HepG2 (cell line): Measurements from ENCODE around the gene FERMT2. TPM values are rescaled to one million over a fixed set of nuclear protein-coding genes. Genes with fewer than 3 reads are reported as not detected.

ENCODE experiments used
- ARHGAP35 ChIP-seq: sonication (generic); formaldehyde crosslinking; IDR thresholded peaks from 2 replicates; pipeline ENCODE4 v1.9.0; 2022; ENCODE audit warnings: mild to moderate bottlenecking, inconsistent platforms, moderate library complexity, missing genetic modification reagents, borderline replicate concordance
- CEBPB ChIP-seq: IDR thresholded peaks from 2 replicates; pipeline ENCODE4 v1.6.1; 2011; ENCODE audit warnings: low read depth, low read length, improper control_type of control experiment, borderline replicate concordance
- DPF2 ChIP-seq: sonication (generic); formaldehyde crosslinking; IDR thresholded peaks from 2 replicates; pipeline ENCODE4 v1.4.0; 2020; ENCODE audit warnings: mild to moderate bottlenecking, low read depth, missing genetic modification reagents, borderline replicate concordance
- FOXA1 ChIP-seq, 2 experiments: fragments of 450-650 bp in 1 of 2; sonication (generic) in 1 of 2; formaldehyde crosslinking in 1 of 2; IDR thresholded peaks; 2 replicates each; pipeline versions ENCODE4 v1.4.0 to v1.6.1; 2016 to 2020; ENCODE audit warnings: missing genetic modification reagents in 1 of 2
- FOXP1 ChIP-seq, 2 experiments: fragments of 450-650 bp in 1 of 2; IDR thresholded peaks; 2 replicates each; pipeline ENCODE4 v1.6.1; 2017 to 2018; ENCODE audit warnings: antibody characterized with exemption in 1 of 2
- HMG20A ChIP-seq: IDR thresholded peaks from 2 replicates; pipeline ENCODE4 v1.6.1; 2016; ENCODE audit warnings: borderline replicate concordance
- HNF4G ChIP-seq, 2 experiments: sonication (generic) in 1 of 2; formaldehyde crosslinking in 1 of 2; IDR thresholded peaks; 2 replicates each; pipeline versions ENCODE4 v1.4.0 to v1.6.1; 2011 to 2020; ENCODE audit warnings: borderline replicate concordance in 2 of 2, low read depth in 2 of 2, mild to moderate bottlenecking in 2 of 2, low read length in 1 of 2, missing genetic modification reagents in 1 of 2, moderate library complexity in 1 of 2
- PITX1 ChIP-seq: sonication (generic); formaldehyde crosslinking; IDR thresholded peaks from 2 replicates; pipeline ENCODE4 v1.5.1; 2020; ENCODE audit warnings: mild to moderate bottlenecking, missing genetic modification reagents
- RXRA ChIP-seq: sonication (generic); formaldehyde crosslinking; IDR thresholded peaks from 2 replicates; pipeline ENCODE4 v1.5.1; 2020; ENCODE audit warnings: missing genetic modification reagents
- STAG1 ChIP-seq: sonication (generic); formaldehyde crosslinking; IDR thresholded peaks from 2 replicates; pipeline ENCODE4 v1.4.0; 2020; ENCODE audit warnings: missing genetic modification reagents
- ZNF256 ChIP-seq: sonication (generic); formaldehyde crosslinking; conservative IDR thresholded peaks from 2 replicates; pipeline ENCODE4 v1.4.0; 2020; ENCODE audit warnings: missing genetic modification reagents
- polyA plus RNA-seq, 8 experiments: library from polyadenylated mRNA; depleted of rRNA in 3 of 8; stranded (reverse) in 7 of 8; unstranded in 1 of 8; fragments of >200 nt; fragmentation: Illumina TruSeq in 4 of 8; extraction: Trizol in 4 of 8; gene quantifications; 2 replicates each; pipeline versions ENCODE4 v1.2.1 to v1.2.3, GENCODE V29; 2011 to 2016; ENCODE audit warnings: low read depth in 4 of 8, missing spikeins in 1 of 8, mixed read lengths in 1 of 8; ENCODE audit not compliant: insufficient read depth in 1 of 8
- total RNA-seq, 5 experiments: library from RNA; depleted of rRNA; stranded (reverse); fragments of >200 nt; fragmentation: Illumina TruSeq; extraction: Trizol; gene quantifications; 2 replicates each; pipeline ENCODE4 v1.2.3, GENCODE V29; 2016; ENCODE audit warnings: low read depth in 1 of 5
- TF ChIP-seq, protein P1 (sequence below): IDR thresholded peaks from 2 replicates; pipeline ENCODE4 v1.4.0; 2020; ENCODE audit warnings: mild to moderate bottlenecking, missing genetic modification reagents
- TF ChIP-seq, protein P2 (sequence below): IDR thresholded peaks from 2 replicates; pipeline ENCODE4 v1.6.1; 2016
- TF ChIP-seq, protein P3 (sequence below): IDR thresholded peaks from 2 replicates; pipeline ENCODE4 v1.6.1; 2016; ENCODE audit warnings: missing biosample characterization, missing genetic modification reagents, low read depth
- TF ChIP-seq, protein P4 (sequence below): sonication (generic); formaldehyde crosslinking; IDR thresholded peaks from 2 replicates; pipeline ENCODE4 v1.5.0; 2020; ENCODE audit warnings: mild to moderate bottlenecking, missing genetic modification reagents

Gene FERMT2
- total and polyA plus RNA-seq, 2 of the 13 experiments (the other 11 are each of a cell fraction or from before 2014, with no cell fraction given), result 36.2 to 60.4 TPM

DNA sequence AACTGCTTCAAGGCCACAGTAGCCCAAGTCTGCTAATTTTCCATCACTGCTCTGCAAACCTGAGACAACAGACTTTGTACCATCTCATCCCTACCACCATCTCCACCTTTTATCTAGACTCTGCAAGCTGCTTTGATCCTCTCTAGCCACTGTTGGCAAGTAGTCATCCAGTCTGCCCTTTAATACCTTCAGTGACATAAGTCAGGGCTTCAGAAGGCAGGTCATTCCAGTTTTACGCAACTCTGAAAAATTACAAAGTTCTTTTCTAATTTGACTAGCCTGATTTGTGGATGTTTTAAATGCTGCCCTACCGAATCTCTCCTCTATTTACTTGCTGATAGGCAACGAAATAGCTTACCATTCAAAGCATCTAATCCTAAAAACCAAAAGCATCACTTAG lies 2.8 kb downstream of the FERMT2 start (continued):
- TF ChIP-seq, protein P1, sequence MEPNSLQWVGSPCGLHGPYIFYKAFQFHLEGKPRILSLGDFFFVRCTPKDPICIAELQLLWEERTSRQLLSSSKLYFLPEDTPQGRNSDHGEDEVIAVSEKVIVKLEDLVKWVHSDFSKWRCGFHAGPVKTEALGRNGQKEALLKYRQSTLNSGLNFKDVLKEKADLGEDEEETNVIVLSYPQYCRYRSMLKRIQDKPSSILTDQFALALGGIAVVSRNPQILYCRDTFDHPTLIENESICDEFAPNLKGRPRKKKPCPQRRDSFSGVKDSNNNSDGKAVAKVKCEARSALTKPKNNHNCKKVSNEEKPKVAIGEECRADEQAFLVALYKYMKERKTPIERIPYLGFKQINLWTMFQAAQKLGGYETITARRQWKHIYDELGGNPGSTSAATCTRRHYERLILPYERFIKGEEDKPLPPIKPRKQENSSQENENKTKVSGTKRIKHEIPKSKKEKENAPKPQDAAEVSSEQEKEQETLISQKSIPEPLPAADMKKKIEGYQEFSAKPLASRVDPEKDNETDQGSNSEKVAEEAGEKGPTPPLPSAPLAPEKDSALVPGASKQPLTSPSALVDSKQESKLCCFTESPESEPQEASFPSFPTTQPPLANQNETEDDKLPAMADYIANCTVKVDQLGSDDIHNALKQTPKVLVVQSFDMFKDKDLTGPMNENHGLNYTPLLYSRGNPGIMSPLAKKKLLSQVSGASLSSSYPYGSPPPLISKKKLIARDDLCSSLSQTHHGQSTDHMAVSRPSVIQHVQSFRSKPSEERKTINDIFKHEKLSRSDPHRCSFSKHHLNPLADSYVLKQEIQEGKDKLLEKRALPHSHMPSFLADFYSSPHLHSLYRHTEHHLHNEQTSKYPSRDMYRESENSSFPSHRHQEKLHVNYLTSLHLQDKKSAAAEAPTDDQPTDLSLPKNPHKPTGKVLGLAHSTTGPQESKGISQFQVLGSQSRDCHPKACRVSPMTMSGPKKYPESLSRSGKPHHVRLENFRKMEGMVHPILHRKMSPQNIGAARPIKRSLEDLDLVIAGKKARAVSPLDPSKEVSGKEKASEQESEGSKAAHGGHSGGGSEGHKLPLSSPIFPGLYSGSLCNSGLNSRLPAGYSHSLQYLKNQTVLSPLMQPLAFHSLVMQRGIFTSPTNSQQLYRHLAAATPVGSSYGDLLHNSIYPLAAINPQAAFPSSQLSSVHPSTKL (CRISPR knock-in tag), result peak; percentile 94
- TF ChIP-seq, protein P2, sequence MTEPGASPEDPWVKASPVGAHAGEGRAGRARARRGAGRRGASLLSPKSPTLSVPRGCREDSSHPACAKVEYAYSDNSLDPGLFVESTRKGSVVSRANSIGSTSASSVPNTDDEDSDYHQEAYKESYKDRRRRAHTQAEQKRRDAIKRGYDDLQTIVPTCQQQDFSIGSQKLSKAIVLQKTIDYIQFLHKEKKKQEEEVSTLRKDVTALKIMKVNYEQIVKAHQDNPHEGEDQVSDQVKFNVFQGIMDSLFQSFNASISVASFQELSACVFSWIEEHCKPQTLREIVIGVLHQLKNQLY (CRISPR knock-in tag), result 0 out of 2 replicates have a peak, but pooled peaks have one; percentile 56
- TF ChIP-seq PITX1 (CRISPR knock-in tag) (peak; percentile 89), FOXA1 (IDR thresholded peaks at IDR 0.05) (no peak), FOXA1 (CRISPR knock-in tag; IDR thresholded peaks at IDR 0.05) (peak; percentile 47; the same call in 1 of the 2 replicates), CEBPB (peak; percentile 82; the same call in 1 of the 2 replicates), HMG20A (CRISPR knock-in tag) (peak; percentile 97), ZNF256 (CRISPR knock-in tag) (0 out of 2 replicates have a peak, but pooled peaks have one; percentile 29), ARHGAP35 (CRISPR knock-in tag) (no peak), STAG1 (0 out of 2 replicates have a peak, but pooled peaks have one; percentile 7), HNF4G (IDR thresholded peaks at IDR 0.05; ENCODE audit: borderline replicate concordance, low read depth, low read length) (peak; percentile 88), HNF4G (CRISPR knock-in tag; IDR thresholded peaks at IDR 0.05; ENCODE audit: borderline replicate concordance, low read depth) (peak; percentile 72; the same call in 1 of the 2 replicates), RXRA (CRISPR knock-in tag) (peak; percentile 61; the same call in 1 of the 2 replicates), FOXP1 (IDR thresholded peaks at IDR 0.05) (no peak), FOXP1 (CRISPR knock-in tag; IDR thresholded peaks at IDR 0.05) (peak; percentile 33; the same call in 1 of the 2 replicates), DPF2 (CRISPR knock-in tag) (peak; percentile 28; the same call in 1 of the 2 replicates)
- TF ChIP-seq, protein P3, sequence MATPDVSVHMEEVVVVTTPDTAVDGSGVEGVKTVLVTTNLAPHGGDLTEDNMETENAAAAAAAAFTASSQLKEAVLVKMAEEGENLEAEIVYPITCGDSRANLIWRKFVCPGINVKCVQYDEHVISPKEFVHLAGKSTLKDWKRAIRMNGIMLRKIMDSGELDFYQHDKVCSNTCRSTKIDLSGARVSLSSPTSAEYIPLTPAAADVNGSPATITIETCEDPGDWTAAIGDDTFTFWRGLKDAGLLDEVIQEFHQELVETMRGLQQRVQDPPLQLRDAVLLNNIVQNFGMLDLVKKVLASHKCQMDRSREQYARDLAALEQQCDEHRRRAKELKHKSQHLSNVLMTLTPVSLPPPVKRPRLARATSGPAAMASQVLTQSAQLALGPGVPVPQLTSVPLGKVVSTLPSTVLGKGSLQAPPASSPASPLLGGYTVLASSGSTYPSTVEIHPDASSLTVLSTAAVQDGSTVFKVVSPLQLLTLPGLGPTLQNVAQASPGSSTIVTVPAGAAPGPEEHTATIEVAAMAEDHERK, result no peak
- TF ChIP-seq, protein P4, sequence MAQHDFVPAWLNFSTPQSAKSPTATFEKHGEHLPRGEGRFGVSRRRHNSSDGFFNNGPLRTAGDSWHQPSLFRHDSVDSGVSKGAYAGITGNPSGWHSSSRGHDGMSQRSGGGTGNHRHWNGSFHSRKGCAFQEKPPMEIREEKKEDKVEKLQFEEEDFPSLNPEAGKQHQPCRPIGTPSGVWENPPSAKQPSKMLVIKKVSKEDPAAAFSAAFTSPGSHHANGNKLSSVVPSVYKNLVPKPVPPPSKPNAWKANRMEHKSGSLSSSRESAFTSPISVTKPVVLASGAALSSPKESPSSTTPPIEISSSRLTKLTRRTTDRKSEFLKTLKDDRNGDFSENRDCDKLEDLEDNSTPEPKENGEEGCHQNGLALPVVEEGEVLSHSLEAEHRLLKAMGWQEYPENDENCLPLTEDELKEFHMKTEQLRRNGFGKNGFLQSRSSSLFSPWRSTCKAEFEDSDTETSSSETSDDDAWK (CRISPR knock-in tag), result no peak
- TF ChIP-seq, all 625 proteins: peak for 109
